ENCODE data around the gene CTPS1.

GRCh38 chr1:40980453-40981121 is 1.1 kb downstream of the CTPS1 start:
- no peak for TF ChIP-seq CTCF (IDR thresholded peaks at IDR 0.05 in 8 of 11, conservative IDR thresholded peaks at IDR 0.05 in 3 of 11)
- no peak for TF ChIP-seq POLR2A (IDR thresholded peaks at IDR 0.05)
- no peak for TF ChIP-seq POLR2AphosphoS5 (IDR thresholded peaks at IDR 0.05)
